ENCODE data around the gene ZNF454. TPM values are rescaled to one million over a fixed set of nuclear protein-coding genes. Genes with fewer than 3 reads are reported as not detected.

ZNF454 gene
- total RNA-seq, 1 donor from 2014 or later, result 0.32 TPM

DNA sequence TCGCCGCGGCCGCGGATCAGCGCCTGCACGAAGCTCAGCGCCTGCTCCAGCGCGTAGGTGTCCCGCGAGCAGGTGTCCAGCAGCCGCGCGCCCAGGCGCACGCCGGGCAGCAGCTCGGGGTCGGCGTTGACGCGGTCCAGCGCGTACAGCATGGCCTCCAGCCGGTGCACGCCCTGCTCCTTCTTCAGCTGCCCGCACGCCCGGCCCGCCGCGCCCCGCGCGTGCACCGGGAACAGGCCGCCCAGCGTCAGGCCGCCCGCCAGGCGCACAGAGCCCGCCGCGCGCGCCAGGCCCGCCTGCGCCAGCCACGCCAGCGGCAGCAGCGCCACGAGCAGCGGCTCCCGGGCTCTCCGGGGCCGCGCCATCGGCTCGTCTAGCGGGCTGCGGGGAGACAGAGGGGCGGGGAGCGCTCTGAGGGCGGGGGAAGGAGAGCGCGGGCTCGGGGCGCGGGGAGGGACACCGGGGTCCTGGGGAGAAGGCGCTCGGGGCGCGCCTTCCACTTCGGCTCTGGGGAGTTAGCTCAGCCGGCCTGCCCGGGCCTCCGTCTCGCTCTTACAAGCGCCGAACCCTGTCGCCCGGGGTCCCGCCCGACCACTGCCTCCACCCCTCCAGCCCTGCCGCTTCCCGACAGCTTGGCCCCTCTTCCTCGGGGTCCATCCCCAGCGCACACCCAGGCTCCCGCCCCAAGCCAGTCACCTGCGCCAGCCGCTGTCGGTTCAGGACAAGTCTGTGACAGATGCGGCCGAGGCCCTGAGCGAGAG is 53.8 kb downstream of the ZNF454 start, which contains the start of gene GRM6:
Gene GRM6, minus strand, starts transcription at position 741 of the 761 bp plus-strand sequence. Its CDS starts 376 bp downstream, at position 365.
- TF ChIP-seq, protein P1, sequence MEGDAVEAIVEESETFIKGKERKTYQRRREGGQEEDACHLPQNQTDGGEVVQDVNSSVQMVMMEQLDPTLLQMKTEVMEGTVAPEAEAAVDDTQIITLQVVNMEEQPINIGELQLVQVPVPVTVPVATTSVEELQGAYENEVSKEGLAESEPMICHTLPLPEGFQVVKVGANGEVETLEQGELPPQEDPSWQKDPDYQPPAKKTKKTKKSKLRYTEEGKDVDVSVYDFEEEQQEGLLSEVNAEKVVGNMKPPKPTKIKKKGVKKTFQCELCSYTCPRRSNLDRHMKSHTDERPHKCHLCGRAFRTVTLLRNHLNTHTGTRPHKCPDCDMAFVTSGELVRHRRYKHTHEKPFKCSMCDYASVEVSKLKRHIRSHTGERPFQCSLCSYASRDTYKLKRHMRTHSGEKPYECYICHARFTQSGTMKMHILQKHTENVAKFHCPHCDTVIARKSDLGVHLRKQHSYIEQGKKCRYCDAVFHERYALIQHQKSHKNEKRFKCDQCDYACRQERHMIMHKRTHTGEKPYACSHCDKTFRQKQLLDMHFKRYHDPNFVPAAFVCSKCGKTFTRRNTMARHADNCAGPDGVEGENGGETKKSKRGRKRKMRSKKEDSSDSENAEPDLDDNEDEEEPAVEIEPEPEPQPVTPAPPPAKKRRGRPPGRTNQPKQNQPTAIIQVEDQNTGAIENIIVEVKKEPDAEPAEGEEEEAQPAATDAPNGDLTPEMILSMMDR (IDR thresholded peaks at IDR 0.05), result no peak
- Mint-ChIP-seq H3K4me1 (ENCODE audit: low read depth) (peaks cover 3% of the 10 kb centered on the region), H3K27ac (ENCODE audit: unreplicated experiment) (no peak within 1 kb of the TSS), H3K4me3 (ENCODE audit: unreplicated experiment) (peak within 1 kb of the TSS; percentile 48), H3K36me3 (ENCODE audit: low read depth) (peaks cover 2% of the 10 kb centered on the region), H3K9me3 (ENCODE audit: low read depth) (peaks cover 11% of the 10 kb centered on the region), H3K27me3 (ENCODE audit: low read depth) (peaks cover 17% of the 10 kb centered on the region)
- DNase-seq (ENCODE audit: low spot score), result no peak

DNA sequence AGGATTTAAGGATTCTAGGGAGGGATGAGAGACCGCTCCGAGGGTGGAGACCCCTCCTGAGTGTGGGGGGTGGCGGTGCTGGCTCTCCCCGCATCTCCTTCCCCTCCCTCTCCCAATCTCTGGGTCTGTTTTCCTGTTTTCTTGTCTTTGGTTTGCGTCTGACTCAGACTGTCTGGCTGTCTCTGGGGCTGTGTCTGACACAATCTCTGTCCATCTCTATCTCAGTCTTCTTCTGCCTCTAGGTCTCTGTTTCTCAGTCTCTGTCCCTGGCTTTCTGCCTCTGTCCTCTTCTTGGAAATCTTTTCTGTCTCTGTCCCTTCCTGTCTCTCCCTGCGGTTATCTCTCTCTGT is 54.3 kb downstream of the ZNF454 start:
- peaks cover 3% of the 10 kb centered on the region for H3K4me1 Mint-ChIP-seq (ENCODE audit: low read depth)
- H3K9me3 Mint-ChIP-seq (ENCODE audit: low read depth), result peaks cover 9% of the 10 kb centered on the region
- TF ChIP-seq, protein P1 (IDR thresholded peaks at IDR 0.05), result no peak
- H3K27me3 Mint-ChIP-seq (ENCODE audit: low read depth), result peaks cover 17% of the 10 kb centered on the region
- H3K27ac Mint-ChIP-seq (ENCODE audit: unreplicated experiment), result no peak overlapping the region
- peak overlapping the region; percentile 48 for H3K4me3 Mint-ChIP-seq (ENCODE audit: unreplicated experiment)
- no peaks in the 10 kb centered on the region for H3K36me3 Mint-ChIP-seq (ENCODE audit: low read depth)
- DNase-seq (ENCODE audit: low spot score), result no peak

- Mint-ChIP-seq H3K27me3 (ENCODE audit: low read depth) (peaks cover 17% of the 10 kb centered on the region), H3K4me3 (ENCODE audit: unreplicated experiment) (no peak overlapping the region), H3K36me3 (ENCODE audit: low read depth) (no peaks in the 10 kb centered on the region), H3K9me3 (ENCODE audit: low read depth) (peaks cover 12% of the 10 kb centered on the region), H3K4me1 (ENCODE audit: low read depth) (peaks cover 3% of the 10 kb centered on the region), H3K27ac (ENCODE audit: unreplicated experiment) (no peak overlapping the region)
- DNase-seq (ENCODE audit: low spot score), result no peak
- TF ChIP-seq, protein P1 (IDR thresholded peaks at IDR 0.05), result no peak
Observed at GRCh38 chr5:178996156-178996555, 55.2 kb downstream of the ZNF454 start.

DNA sequence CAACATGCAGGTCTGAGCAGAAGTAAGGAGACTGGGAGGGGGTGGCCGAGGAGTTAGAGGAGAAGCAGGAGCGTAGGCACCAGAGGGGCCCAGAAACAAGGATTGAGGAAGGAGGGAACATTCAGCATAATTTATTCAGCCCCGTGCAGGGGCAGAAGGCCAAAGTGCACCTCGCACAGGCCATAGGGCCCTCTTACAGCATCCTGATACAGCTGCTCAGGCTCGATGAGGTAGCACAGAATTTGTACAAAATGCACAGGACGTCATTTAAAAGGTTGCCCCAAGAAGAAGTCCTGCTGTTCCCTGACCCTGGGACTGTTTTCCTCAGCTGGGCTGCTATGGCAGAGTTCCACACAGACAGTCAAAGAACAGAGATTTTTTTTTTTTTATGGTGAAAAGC is 56.2 kb downstream of the ZNF454 start:
- H3K4me3 Mint-ChIP-seq (ENCODE audit: unreplicated experiment), result no peak overlapping the region
- DNase-seq (ENCODE audit: low spot score), result no peak
- peaks cover 17% of the 10 kb centered on the region for H3K27me3 Mint-ChIP-seq (ENCODE audit: low read depth)

DNA sequence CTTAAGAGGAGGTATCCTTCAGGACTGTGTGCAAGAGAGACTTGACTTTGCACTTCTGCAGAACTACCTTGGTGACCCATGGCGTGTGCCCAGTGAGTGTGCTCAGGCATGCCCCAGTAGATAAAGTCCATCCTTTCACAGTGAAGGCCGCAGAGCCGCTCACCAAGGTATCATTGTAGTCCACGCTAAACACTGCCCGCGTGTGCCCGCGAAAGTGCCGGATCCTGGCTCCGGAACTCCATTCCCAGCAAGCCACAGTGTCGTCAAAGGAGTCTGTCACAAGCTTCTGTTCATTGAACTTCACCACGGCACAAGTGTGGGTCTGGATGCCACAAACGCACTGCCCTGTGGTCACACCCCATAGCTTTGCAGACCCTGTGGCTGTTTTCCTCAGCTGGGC is 57.4 kb downstream of the ZNF454 start:
- DNase-seq (ENCODE audit: low spot score), result no peak
- Mint-ChIP-seq H3K36me3 (ENCODE audit: low read depth) (no peaks in the 10 kb centered on the region), H3K27ac (ENCODE audit: unreplicated experiment) (no peak overlapping the region), H3K4me1 (ENCODE audit: low read depth) (peaks cover 3% of the 10 kb centered on the region), H3K27me3 (ENCODE audit: low read depth) (peaks cover 10% of the 10 kb centered on the region), H3K4me3 (ENCODE audit: unreplicated experiment) (no peak overlapping the region), H3K9me3 (ENCODE audit: low read depth) (peaks cover 26% of the 10 kb centered on the region)
- TF ChIP-seq, protein P1 (IDR thresholded peaks at IDR 0.05), result no peak

More for the DNA sequence above, 56.2 kb downstream of the ZNF454 start:
- TF ChIP-seq, protein P1 (IDR thresholded peaks at IDR 0.05), result no peak
- H3K36me3 Mint-ChIP-seq (ENCODE audit: low read depth), result no peaks in the 10 kb centered on the region
- no peak overlapping the region for H3K27ac Mint-ChIP-seq (ENCODE audit: unreplicated experiment)
- peaks cover 16% of the 10 kb centered on the region for H3K9me3 Mint-ChIP-seq (ENCODE audit: low read depth)
- H3K4me1 Mint-ChIP-seq (ENCODE audit: low read depth), result peaks cover 3% of the 10 kb centered on the region
